ENCODE data around the gene PRR18. TPM values are rescaled to one million over a fixed set of nuclear protein-coding genes. Genes with fewer than 3 reads are reported as not detected.

Gene PRR18
- total and polyA plus RNA-seq, 2 of the 13 experiments (the other 11 are each of a cell fraction or from before 2014, with no cell fraction given) = 0.04 TPM

DNA sequence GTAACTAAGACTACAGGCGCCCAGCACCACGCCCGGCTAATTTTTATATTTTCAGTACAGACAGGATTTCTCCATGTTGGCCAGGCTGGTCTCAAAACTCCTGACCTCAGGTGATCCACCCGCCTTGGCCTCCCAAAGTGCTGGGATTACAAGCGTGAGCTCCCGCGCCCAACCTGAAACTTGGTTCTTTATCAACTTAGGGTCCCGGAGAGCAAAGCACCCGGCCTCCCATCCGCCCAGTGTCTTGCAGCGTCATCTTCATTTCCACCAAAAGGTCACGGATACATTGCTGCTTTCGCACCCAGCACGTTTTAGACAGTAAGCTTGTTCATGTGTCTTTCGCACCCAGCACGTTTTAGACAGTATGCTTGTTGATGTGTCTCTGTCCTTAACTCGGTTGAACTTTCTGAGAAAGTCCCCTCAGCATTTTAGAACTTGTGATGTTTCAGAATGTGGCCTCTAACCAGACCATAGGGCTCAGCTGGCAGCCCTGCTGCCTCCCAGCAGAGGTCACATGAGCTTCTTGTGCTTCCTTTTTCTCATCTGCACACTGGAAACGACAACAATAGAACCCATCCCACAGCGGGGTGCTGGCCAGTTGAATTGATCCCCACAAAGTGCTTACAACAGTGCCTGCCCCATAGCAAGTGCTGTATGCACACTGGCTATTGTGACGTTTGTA is 48.8 kb downstream of the PRR18 start:
- Histone ChIP-seq H3K36me3 (replicated peaks in 1 of 2; ENCODE audit: control insufficient read depth in 1 of 2, insufficient read depth in 2 of 2, low read length in 2 of 2) (no peaks in the 10 kb centered on the region), H4K20me1 (ENCODE audit: insufficient read depth, low read length) (no peaks in the 10 kb centered on the region), H3K4me2 (ENCODE audit: low read depth, low read length) (no peak overlapping the region), H3K9me3 (ENCODE audit: low read length) (no peaks in the 10 kb centered on the region), H3K4me1 (ENCODE audit: insufficient read depth, low read length) (no peaks in the 10 kb centered on the region), H3K27ac (ENCODE audit: extremely low read length, insufficient read depth, low read length) (no peak overlapping the region), H3K9ac (ENCODE audit: insufficient read depth, low read depth, low read length) (no peak overlapping the region), H3K4me3 (replicated peaks in 1 of 3; ENCODE audit: insufficient read depth in 1 of 3, low read depth in 2 of 3, low read length in 3 of 3) (no peak overlapping the region), H3K79me2 (ENCODE audit: insufficient read depth, low read length) (no peaks in the 10 kb centered on the region), H3K27me3 (ENCODE audit: control insufficient read depth in 1 of 2, insufficient read depth in 2 of 2, low read length in 2 of 2) (peaks cover 0 to 31% of the 10 kb centered on the region in 2 experiments; a peak in 2 of 5 replicates), H2AFZ (ENCODE audit: low read length) (no peak overlapping the region)
- intact Hi-C loops (cut with micrococcal nuclease; ENCODE audit: unreplicated experiment) = no loop called here
- ATAC-seq (no peak), FAIRE-seq (no peak), DNase-seq (ENCODE audit: low spot score) (no peak)
- ChIA-PET POLR2A (no interaction called here), CTCF (ENCODE audit: low intra/inter-chr PET ratio, low total read pairs) (no interaction called here)
- 58% methylated on average over 20 of the region's 20 CpGs for WGBS (ENCODE audit: low lambda C conversion rate)
- TF ChIP-seq ZNF235 (CRISPR knock-in tag; IDR thresholded peaks at IDR 0.05; ENCODE audit: borderline replicate concordance) = no peak
- no peak for TF ChIP-seq FOXA1 (IDR thresholded peaks at IDR 0.05)
- TF ChIP-seq FOXA1 (CRISPR knock-in tag; IDR thresholded peaks at IDR 0.05) = no peak
- TF ChIP-seq SPEN (CRISPR knock-in tag; IDR thresholded peaks at IDR 0.05; ENCODE audit: low read depth) = no peak
- TF ChIP-seq ZSCAN31 (CRISPR knock-in tag; IDR thresholded peaks at IDR 0.05; ENCODE audit: low read depth) = no peak
- in situ Hi-C loops (cut with HindIII; ENCODE audit: extremely low pct_ligation_motif_present, low pct_unique_long_range_greater_than_20kb) = no loop called here
- BruUV-seq (replicated peaks) = no TSS peak

DNA sequence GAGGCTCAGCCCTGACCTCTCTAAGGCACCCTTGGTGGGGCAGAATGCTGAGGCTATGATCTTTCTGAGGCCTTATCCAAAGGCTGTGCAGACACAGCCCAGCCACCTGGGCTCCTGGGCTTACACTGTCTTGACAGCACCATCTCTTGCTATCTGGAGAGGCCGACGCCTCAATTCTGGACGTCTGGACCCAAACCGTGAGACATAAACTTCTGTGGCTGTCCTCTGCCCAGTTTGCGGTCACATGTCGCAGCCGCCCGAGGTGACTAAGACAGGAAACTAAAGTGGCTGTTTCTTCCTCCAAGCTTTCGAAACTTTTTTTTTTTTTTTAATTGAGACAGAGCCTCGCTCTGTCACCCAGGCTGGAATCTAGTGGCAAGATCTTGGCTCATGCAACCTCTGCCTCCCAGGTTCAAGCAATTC is 49.3 kb downstream of the PRR18 start:
- Histone ChIP-seq H3K36me3 (replicated peaks in 1 of 2; ENCODE audit: control insufficient read depth in 1 of 2, insufficient read depth in 2 of 2, low read length in 2 of 2) (no peaks in the 10 kb centered on the region), H3K79me2 (ENCODE audit: insufficient read depth, low read length) (no peaks in the 10 kb centered on the region), H3K27me3 (ENCODE audit: control insufficient read depth in 1 of 2, insufficient read depth in 2 of 2, low read length in 2 of 2) (peaks cover 0 to 31% of the 10 kb centered on the region in 2 experiments; a peak in 2 of 5 replicates), H3K4me1 (ENCODE audit: insufficient read depth, low read length) (no peaks in the 10 kb centered on the region), H2AFZ (ENCODE audit: low read length) (no peak overlapping the region), H3K9ac (ENCODE audit: insufficient read depth, low read depth, low read length) (no peak overlapping the region), H3K9me3 (ENCODE audit: low read length) (no peaks in the 10 kb centered on the region), H3K4me2 (ENCODE audit: low read depth, low read length) (no peak overlapping the region), H3K27ac (ENCODE audit: extremely low read length, insufficient read depth, low read length) (no peak overlapping the region), H4K20me1 (ENCODE audit: insufficient read depth, low read length) (no peaks in the 10 kb centered on the region), H3K4me3 (replicated peaks in 1 of 3; ENCODE audit: insufficient read depth in 1 of 3, low read depth in 2 of 3, low read length in 3 of 3) (no peak overlapping the region)
- FAIRE-seq (no peak), ATAC-seq (peak; percentile 36; the same call in 2 of the 3 replicates), DNase-seq (ENCODE audit: low spot score) (no peak)
- ChIA-PET POLR2A (no interaction called here), CTCF (ENCODE audit: low intra/inter-chr PET ratio, low total read pairs) (no interaction called here)
- 58% methylated on average over 8 of the region's 10 CpGs for WGBS (ENCODE audit: low lambda C conversion rate)
- intact Hi-C loops (cut with micrococcal nuclease; ENCODE audit: unreplicated experiment) (no loop called here), in situ Hi-C loops (cut with HindIII; ENCODE audit: extremely low pct_ligation_motif_present, low pct_unique_long_range_greater_than_20kb) (no loop called here)
- no TSS peak for BruUV-seq (replicated peaks)
- TF ChIP-seq SSRP1 (CRISPR knock-in tag; IDR thresholded peaks at IDR 0.05) (no peak), ZKSCAN5 (CRISPR knock-in tag; IDR thresholded peaks at IDR 0.05) (no peak), PAF1 (CRISPR knock-in tag; IDR thresholded peaks at IDR 0.05) (no peak), TCF7 (IDR thresholded peaks at IDR 0.05; ENCODE audit: low read depth) (no peak), ZNF672 (CRISPR knock-in tag; IDR thresholded peaks at IDR 0.05) (no peak), PAX8 (CRISPR knock-in tag; IDR thresholded peaks at IDR 0.05; ENCODE audit: borderline replicate concordance) (no peak), ZNF383 (CRISPR knock-in tag; IDR thresholded peaks at IDR 0.05; ENCODE audit: borderline replicate concordance) (no peak), BHLHE40 (IDR thresholded peaks at IDR 0.05; ENCODE audit: low read length) (no peak), ZKSCAN8 (CRISPR knock-in tag; IDR thresholded peaks at IDR 0.05; ENCODE audit: borderline replicate concordance) (no peak)
- TF ChIP-seq, protein P1, sequence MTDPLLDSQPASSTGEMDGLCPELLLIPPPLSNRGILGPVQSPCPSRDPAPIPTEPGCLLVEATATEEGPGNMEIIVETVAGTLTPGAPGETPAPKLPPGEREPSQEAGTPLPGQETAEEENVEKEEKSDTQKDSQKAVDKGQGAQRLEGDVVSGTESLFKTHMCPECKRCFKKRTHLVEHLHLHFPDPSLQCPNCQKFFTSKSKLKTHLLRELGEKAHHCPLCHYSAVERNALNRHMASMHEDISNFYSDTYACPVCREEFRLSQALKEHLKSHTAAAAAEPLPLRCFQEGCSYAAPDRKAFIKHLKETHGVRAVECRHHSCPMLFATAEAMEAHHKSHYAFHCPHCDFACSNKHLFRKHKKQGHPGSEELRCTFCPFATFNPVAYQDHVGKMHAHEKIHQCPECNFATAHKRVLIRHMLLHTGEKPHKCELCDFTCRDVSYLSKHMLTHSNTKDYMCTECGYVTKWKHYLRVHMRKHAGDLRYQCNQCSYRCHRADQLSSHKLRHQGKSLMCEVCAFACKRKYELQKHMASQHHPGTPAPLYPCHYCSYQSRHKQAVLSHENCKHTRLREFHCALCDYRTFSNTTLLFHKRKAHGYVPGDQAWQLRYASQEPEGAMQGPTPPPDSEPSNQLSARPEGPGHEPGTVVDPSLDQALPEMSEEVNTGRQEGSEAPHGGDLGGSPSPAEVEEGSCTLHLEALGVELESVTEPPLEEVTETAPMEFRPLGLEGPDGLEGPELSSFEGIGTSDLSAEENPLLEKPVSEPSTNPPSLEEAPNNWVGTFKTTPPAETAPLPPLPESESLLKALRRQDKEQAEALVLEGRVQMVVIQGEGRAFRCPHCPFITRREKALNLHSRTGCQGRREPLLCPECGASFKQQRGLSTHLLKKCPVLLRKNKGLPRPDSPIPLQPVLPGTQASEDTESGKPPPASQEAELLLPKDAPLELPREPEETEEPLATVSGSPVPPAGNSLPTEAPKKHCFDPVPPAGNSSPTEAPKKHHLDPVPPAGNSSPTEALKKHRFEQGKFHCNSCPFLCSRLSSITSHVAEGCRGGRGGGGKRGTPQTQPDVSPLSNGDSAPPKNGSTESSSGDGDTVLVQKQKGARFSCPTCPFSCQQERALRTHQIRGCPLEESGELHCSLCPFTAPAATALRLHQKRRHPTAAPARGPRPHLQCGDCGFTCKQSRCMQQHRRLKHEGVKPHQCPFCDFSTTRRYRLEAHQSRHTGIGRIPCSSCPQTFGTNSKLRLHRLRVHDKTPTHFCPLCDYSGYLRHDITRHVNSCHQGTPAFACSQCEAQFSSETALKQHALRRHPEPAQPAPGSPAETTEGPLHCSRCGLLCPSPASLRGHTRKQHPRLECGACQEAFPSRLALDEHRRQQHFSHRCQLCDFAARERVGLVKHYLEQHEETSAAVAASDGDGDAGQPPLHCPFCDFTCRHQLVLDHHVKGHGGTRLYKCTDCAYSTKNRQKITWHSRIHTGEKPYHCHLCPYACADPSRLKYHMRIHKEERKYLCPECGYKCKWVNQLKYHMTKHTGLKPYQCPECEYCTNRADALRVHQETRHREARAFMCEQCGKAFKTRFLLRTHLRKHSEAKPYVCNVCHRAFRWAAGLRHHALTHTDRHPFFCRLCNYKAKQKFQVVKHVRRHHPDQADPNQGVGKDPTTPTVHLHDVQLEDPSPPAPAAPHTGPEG (CRISPR knock-in tag; IDR thresholded peaks at IDR 0.05) = no peak

All from HepG2 (cell line).